ENCODE results near the gene ZBTB37.

Gene ZBTB37

DNA sequence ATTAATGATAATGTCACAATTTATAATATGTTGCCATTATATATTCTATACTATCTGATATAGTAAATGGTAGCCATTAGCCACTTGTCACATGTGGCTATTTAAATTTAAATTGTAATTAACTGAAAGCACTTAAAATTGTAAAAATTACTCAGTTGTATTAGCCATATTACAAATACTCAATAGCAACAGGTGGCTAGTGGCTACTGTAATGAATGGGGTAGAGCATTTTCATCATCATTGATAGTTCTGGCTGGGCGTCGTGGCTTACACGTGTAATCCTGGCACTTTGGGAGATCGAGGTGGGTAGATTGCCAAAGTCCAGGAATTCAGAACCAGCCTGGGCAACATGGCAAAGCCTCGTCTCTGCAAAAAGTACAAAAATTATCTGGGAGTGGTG, 16.5 kb downstream of the ZBTB37 start:
- no peak for TF ChIP-seq EGR1 (IDR thresholded peaks at IDR 0.05)
- TF ChIP-seq, protein P1, sequence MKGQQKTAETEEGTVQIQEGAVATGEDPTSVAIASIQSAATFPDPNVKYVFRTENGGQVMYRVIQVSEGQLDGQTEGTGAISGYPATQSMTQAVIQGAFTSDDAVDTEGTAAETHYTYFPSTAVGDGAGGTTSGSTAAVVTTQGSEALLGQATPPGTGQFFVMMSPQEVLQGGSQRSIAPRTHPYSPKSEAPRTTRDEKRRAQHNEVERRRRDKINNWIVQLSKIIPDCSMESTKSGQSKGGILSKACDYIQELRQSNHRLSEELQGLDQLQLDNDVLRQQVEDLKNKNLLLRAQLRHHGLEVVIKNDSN (IDR thresholded peaks at IDR 0.05) = no peak
- TF ChIP-seq, protein P2, sequence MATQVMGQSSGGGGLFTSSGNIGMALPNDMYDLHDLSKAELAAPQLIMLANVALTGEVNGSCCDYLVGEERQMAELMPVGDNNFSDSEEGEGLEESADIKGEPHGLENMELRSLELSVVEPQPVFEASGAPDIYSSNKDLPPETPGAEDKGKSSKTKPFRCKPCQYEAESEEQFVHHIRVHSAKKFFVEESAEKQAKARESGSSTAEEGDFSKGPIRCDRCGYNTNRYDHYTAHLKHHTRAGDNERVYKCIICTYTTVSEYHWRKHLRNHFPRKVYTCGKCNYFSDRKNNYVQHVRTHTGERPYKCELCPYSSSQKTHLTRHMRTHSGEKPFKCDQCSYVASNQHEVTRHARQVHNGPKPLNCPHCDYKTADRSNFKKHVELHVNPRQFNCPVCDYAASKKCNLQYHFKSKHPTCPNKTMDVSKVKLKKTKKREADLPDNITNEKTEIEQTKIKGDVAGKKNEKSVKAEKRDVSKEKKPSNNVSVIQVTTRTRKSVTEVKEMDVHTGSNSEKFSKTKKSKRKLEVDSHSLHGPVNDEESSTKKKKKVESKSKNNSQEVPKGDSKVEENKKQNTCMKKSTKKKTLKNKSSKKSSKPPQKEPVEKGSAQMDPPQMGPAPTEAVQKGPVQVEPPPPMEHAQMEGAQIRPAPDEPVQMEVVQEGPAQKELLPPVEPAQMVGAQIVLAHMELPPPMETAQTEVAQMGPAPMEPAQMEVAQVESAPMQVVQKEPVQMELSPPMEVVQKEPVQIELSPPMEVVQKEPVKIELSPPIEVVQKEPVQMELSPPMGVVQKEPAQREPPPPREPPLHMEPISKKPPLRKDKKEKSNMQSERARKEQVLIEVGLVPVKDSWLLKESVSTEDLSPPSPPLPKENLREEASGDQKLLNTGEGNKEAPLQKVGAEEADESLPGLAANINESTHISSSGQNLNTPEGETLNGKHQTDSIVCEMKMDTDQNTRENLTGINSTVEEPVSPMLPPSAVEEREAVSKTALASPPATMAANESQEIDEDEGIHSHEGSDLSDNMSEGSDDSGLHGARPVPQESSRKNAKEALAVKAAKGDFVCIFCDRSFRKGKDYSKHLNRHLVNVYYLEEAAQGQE (IDR thresholded peaks at IDR 0.05; ENCODE audit: low read depth) = no peak

DNA sequence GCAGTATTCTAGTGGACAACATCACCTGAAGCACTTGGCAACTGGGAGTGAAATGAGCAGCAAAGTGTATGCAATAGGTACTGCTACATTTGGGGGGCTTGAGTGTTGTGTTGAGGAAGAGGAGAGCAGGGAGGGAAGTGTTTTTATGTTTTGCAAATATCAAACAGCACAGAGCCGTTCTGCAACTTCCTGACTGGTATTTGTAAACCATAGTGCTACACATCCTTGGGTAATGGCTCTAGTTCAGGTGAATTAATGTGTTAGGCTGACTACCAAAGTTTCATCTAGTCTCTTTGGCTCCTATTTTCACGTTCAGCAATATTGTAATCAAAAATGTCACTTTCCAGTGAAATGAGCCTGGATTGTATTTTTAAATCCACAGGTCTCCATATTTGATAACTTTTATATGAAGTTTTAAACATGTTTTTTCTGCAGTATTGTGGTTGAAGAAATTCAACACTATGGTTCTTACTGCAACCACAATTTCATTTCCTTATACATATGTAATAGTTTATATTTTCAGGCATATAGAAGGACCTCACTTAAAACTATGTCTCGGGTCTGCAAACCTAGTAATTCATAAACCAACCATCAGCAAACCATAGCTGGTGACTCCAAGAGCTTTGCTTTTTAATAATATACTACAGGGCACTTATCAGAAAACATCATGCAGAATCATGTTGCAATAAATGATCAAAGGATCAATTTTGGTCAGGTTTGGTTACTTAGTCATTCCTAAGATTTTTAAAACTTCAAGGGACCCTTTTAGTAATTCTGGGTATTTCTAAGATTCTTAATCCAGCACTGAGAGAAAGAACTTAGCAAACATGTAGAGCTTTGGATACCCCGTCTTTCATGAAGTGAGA, 18.8 kb downstream of the ZBTB37 start:
- TF ChIP-seq, protein P2 (IDR thresholded peaks at IDR 0.05; ENCODE audit: low read depth) = no peak
- TF ChIP-seq, protein P1 (IDR thresholded peaks at IDR 0.05) = no peak
- TF ChIP-seq RAD21 (IDR thresholded peaks at IDR 0.05; ENCODE audit: low read depth) (no peak), ZBTB7A (IDR thresholded peaks at IDR 0.05; ENCODE audit: low read depth) (no peak), NFIC (IDR thresholded peaks at IDR 0.05) (no peak), CEBPB (IDR thresholded peaks at IDR 0.05) (no peak), CREB1 (IDR thresholded peaks at IDR 0.05; ENCODE audit: low read depth) (no peak), TCF12 (IDR thresholded peaks at IDR 0.05; ENCODE audit: low read depth) (no peak), TAF1 (IDR thresholded peaks at IDR 0.05; ENCODE audit: low read depth) (no peak), FOXM1 (IDR thresholded peaks at IDR 0.05; ENCODE audit: borderline replicate concordance, low read depth) (no peak), YY1 (IDR thresholded peaks at IDR 0.05; ENCODE audit: low read depth) (no peak), EP300 (IDR thresholded peaks at IDR 0.05; ENCODE audit: borderline replicate concordance) (no peak), EGR1 (IDR thresholded peaks at IDR 0.05) (no peak), TEAD4 (IDR thresholded peaks at IDR 0.05) (no peak)
- TF ChIP-seq, protein P3, sequence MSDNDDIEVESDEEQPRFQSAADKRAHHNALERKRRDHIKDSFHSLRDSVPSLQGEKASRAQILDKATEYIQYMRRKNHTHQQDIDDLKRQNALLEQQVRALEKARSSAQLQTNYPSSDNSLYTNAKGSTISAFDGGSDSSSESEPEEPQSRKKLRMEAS (IDR thresholded peaks at IDR 0.05) = no peak

DNA sequence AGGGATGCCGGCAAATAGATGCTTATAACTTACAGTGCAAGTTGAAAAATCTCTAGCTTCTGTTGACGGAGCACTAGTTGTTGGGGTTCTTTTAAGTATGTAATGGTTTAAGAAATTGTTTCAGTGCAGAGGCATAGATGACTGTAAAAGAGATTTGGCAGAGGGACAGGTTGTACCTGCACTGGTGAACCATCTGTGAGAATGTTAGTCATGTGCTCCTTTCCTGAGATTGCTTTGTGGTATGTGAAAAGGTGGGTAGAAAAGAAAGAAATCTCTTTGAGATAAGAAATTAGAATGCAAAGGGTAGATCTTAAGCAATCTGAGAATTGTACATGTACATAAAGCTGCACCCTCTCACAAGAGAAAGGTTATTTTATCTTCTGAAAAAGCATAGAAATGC, 19.4 kb downstream of the ZBTB37 start:
- no peak for TF ChIP-seq EGR1 (IDR thresholded peaks at IDR 0.05)
- no peak for TF ChIP-seq NFIC (IDR thresholded peaks at IDR 0.05)
- TF ChIP-seq YY1 (IDR thresholded peaks at IDR 0.05; ENCODE audit: low read depth) = no peak
- no peak for TF ChIP-seq TAF1 (IDR thresholded peaks at IDR 0.05; ENCODE audit: low read depth)
- TF ChIP-seq TCF12 (IDR thresholded peaks at IDR 0.05; ENCODE audit: low read depth) = no peak
- no peak for TF ChIP-seq CREB1 (IDR thresholded peaks at IDR 0.05; ENCODE audit: low read depth)
- TF ChIP-seq, protein P2 (IDR thresholded peaks at IDR 0.05; ENCODE audit: low read depth) = no peak
- no peak for TF ChIP-seq EP300 (IDR thresholded peaks at IDR 0.05; ENCODE audit: borderline replicate concordance)
- TF ChIP-seq FOXM1 (IDR thresholded peaks at IDR 0.05; ENCODE audit: borderline replicate concordance, low read depth) = no peak
- TF ChIP-seq TEAD4 (IDR thresholded peaks at IDR 0.05) = no peak
- TF ChIP-seq CEBPB (IDR thresholded peaks at IDR 0.05) = no peak
- TF ChIP-seq, protein P3 (IDR thresholded peaks at IDR 0.05) = no peak
- TF ChIP-seq ZBTB7A (IDR thresholded peaks at IDR 0.05; ENCODE audit: low read depth) = no peak
- TF ChIP-seq, protein P1 (IDR thresholded peaks at IDR 0.05) = no peak
- TF ChIP-seq RAD21 (IDR thresholded peaks at IDR 0.05; ENCODE audit: low read depth) = no peak

DNA sequence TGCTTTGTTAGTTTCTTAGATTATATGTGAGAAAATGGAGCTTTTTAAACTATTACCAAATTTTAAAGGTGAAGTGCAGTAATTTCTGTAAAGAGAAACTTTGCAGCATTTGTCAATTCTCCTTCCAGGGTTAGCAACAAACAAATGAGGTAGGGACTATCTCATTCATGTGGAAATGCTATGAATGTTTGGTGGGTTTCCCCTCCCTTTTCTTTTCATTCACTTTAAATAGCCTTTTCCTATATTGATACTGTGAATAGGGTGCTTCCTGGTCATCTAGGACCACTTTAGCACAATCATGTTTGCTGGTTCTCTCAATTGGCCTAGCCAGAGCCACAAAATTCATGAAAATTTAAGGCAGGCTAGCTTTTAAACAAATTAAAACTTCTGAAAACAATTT, 20.6 kb downstream of the ZBTB37 start:
- TF ChIP-seq EGR1 (IDR thresholded peaks at IDR 0.05) = no peak
